NOMO-1 treated with dmso at 0.1 percent for 144 hours (cell line): ENCODE measurements around the gene PCDHB13.
"Not testable (repeated sequence)": the region's sequence is repeated elsewhere in the genome, so short reads cannot be mapped to it uniquely, and the experiment has no call there.

Source experiments
- DNase-seq: peaks from one replicate; lab custom pipeline; 2025; ENCODE audit not compliant: unreplicated experiment; lab: John Stamatoyannopoulos, UW

The PCDHB13 gene

GRCh38 chr5:141213656-141214339, at the start of gene PCDHB13:
Gene PCDHB13, plus strand, starts transcription at chr5:141213919. Its CDS starts 205 bp downstream, at chr5:141214124.
- DNase-seq, result not testable (repeated sequence)

DNA sequence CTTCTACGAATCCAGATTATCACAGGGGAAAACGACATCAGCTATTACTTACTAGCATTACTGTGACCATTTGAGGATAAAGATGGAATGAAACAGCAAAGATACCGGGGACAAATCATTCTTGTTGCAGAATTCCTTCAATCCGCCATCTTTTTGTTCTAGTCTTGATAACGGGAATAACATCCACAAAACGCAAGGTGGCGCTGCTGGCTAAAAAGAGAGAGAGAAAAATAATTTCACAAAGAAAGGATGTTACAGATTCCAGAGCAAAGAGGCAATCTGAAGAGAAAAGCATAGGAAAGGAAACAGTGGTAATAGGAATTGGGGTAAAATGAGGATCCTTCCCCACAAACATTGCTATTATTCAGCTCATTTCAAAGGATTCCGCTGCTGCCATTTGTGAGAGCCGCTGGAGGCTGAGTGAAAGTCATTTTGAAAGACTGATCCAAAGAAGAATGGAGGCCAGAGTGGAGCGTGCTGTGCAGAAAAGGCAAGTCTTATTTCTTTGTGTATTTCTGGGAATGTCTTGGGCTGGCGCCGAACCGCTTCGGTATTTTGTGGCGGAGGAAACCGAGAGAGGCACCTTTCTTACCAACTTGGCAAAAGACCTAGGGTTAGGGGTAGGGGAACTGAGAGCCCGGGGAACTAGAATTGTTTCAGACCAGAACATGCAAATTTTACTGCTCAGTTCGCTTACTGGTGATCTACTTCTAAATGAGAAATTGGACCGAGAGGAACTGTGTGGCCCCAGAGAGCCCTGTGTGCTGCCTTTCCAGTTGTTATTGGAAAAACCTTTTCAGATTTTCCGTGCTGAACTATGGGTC, 41.1 kb upstream of the PCDHB13 start, which contains the start of gene PCDHB7:
PCDHB7 (plus strand) TSS at position 264 of the 824 bp plus-strand sequence; CDS start at position 456, 192 bp downstream.
- DNase-seq, result no peak

GRCh38 chr5:141174291-141175104, 39.2 kb upstream of the PCDHB13 start:
- not testable (repeated sequence) for DNase-seq

DNA sequence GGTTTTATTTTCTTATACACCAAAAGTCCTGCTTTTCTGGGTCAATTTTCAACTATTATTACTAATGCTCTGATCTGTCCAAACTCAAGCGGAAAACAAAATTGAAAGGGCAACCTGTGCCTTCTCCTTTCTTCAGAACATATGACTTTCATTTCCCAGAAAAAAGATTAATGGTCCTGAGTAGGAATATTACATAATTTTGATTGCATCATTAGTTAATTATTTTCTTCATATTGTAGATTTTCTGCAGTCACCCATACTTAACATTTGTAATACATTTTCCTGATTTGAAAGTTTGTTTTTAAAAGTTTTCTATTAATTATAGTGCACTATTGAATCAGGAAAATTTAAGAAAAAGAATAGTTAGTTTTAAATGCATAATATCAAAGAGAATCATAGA, 37.8 kb upstream of the PCDHB13 start:
- DNase-seq, result no peak

- not testable (repeated sequence) for DNase-seq
Observed at GRCh38 chr5:141177577-141178191, 36.0 kb upstream of the PCDHB13 start, which contains the start of gene PCDHB8. Gene PCDHB8, plus strand, starts transcription at chr5:141177790. Its CDS starts 245 bp downstream, at chr5:141178035.

DNA sequence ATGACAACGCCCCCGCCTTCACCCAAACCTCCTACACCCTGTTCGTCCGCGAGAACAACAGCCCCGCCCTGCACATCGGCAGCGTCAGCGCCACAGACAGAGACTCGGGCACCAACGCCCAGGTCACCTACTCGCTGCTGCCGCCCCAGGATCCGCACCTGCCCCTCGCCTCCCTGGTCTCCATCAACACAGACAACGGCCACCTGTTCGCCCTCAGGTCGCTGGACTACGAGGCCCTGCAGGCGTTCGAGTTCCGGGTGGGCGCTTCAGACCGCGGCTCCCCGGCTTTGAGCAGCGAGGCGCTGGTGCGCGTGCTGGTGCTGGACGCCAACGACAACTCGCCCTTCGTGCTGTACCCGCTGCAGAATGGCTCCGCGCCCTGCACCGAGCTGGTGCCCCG, 34.3 kb upstream of the PCDHB13 start:
- DNase-seq, result not testable (repeated sequence)

GRCh38 chr5:141179876-141180275, 33.8 kb upstream of the PCDHB13 start:
- DNase-seq, result not testable (repeated sequence)

GRCh38 chr5:141180313-141180712, 33.4 kb upstream of the PCDHB13 start:
- DNase-seq, result no peak

DNA sequence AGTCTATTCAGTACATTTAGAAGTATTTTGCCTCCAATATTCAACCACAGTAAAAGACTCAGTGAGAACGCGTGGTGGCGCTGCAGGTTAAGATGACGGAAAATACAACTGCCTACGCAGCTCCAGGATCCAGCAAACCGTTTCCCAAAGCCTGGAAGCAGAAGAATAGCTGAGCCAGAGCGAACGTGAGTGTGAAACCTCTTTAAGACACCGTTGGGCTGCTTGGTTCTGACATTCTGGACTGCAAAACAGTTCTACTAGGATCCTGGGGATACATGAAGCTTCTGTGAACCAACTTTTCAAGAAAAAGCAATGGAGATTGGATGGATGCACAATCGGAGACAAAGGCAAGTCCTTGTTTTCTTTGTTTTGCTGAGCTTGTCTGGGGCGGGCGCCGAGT, 31.5 kb upstream of the PCDHB13 start, which contains the start of gene PCDHB16:
PCDHB16 (plus strand) TSS at position 140 of the 400 bp plus-strand sequence; CDS start at position 313, 173 bp downstream.
- no peak for DNase-seq

DNA sequence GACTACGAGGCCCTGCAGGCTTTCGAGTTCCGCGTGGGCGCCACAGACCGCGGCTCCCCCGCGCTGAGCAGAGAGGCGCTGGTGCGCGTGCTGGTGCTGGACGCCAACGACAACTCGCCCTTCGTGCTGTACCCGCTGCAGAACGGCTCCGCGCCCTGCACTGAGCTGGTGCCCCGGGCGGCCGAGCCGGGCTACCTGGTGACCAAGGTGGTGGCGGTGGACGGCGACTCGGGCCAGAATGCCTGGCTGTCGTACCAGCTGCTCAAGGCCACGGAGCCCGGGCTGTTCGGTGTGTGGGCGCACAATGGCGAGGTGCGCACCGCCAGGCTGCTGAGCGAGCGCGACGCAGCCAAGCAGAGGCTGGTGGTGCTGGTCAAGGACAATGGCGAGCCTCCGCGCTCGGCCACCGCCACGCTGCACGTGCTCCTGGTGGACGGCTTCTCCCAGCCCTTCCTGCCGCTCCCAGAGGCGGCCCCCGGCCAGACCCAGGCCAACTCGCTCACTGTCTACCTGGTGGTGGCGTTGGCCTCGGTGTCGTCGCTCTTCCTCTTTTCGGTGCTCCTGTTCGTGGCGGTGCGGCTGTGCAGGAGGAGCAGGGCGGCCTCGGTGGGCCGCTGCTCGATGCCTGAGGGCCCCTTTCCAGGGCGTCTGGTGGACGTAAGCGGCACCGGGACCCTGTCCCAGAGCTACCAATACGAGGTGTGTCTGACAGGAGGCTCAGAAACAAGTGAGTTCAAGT, 29.4 kb upstream of the PCDHB13 start:
- DNase-seq, result not testable (repeated sequence)

DNA sequence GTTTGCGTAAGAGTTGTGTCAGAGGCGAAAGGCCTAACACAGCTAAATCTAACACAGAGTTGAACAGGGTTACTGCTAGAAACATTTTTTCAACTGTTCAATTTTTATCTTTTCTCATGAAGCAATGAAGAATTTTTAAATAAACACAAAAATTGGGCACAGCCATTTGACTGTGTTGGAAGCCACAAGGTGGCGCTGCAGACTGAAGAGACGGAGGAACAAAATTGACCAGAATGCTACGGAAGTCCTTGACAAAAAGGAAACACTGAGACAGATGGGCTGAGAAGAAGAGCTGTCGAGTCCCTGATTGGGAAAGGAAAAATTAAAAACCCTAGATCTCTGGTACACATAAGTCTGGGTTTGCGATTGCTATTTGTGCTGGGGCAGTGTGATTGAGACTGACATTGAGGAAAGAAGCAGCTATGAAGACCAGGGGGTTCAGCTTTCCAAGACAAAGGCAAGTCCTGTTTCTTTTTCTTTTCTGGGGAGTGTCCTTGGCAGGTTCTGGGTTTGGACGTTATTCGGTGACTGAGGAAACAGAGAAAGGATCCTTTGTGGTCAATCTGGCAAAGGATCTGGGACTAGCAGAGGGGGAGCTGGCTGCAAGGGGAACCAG, 26.7 kb upstream of the PCDHB13 start, which contains the start of gene PCDHB9:
PCDHB9 (plus strand) TSS at position 265 of the 616 bp plus-strand sequence; CDS start at position 423, 158 bp downstream.
- DNase-seq, result no peak

- not testable (repeated sequence) for DNase-seq
Observed at GRCh38 chr5:141188682-141189081, 25.0 kb upstream of the PCDHB13 start.

GRCh38 chr5:141189131-141189530, 24.6 kb upstream of the PCDHB13 start:
- not testable (repeated sequence) for DNase-seq

- no peak for DNase-seq
Observed at GRCh38 chr5:141192110-141192725, 21.5 kb upstream of the PCDHB13 start, which contains the start of gene PCDHB10. Gene PCDHB10, plus strand, starts transcription at chr5:141192353. Its CDS starts 200 bp downstream, at chr5:141192553.

- not testable (repeated sequence) for DNase-seq
Observed at GRCh38 chr5:141194332-141194731, 19.4 kb upstream of the PCDHB13 start.

DNA sequence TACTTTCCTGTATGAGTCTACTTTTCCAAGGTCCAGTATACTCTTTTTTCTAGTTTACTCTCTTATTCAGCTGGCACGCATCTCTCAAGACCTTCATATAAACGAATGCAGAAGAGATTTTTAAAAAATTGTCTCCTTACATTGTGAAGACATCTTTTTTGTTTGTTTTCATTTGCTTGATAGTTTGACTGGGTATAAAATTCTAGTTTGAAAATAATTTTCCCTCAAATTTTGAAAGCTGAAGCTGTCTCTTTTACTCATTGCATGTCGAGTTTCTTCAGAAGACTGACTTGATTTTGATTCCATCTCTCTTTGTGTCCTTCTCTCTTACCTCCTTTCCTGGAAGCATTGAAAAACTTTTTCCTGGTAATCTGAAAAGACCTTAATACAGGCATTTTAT, 17.4 kb upstream of the PCDHB13 start:
- DNase-seq, result no peak

GRCh38 chr5:141199359-141200235, 14.1 kb upstream of the PCDHB13 start, which contains the start of gene PCDHB11:
Gene PCDHB11, plus strand, starts transcription at chr5:141199627. Its CDS starts 148 bp downstream, at chr5:141199775.
- DNase-seq, result no peak
